A549 (cell line): ENCODE measurements around the gene APOH. TPM values are rescaled to one million over a fixed set of nuclear protein-coding genes. Genes with fewer than 3 reads are reported as not detected.
A peak's percentile ranks its signal among the peaks of the same experiment; 100 is the strongest.

Experiments used
- ATAC-seq, 2 experiments: fragments of 200-7000 bp in 1 of 2; fragments of >200 bp in 1 of 2; cut with Nextera tagmentation in 1 of 2; cut with Tn5 transposase in 1 of 2; 3 replicates each; pipeline versions ENCODE4 v1.8.0 to v1.9.1; 2018 to 2020; ENCODE audit warnings: mild to moderate bottlenecking in 1 of 2, moderate library complexity in 1 of 2
- CTCF ChIA-PET: fragments of 300-600 bp; sonication (Branson Sonifier 250); formaldehyde crosslinking; extraction: SDS; loops from one replicate; lab custom pipeline; 2021; ENCODE audit warnings: antibody characterized with exemption, inconsistent platforms; lab: Yijun Ruan, JAX
- POLR2A ChIA-PET: fragments of 350-600 bp; formaldehyde crosslinking; extraction: SDS; loops from one replicate; lab custom pipeline; 2021; ENCODE audit warnings: antibody characterized with exemption, inconsistent platforms; lab: Yijun Ruan, JAX
- DNase-seq, 2 experiments: peaks; one replicate each; pipeline versions ENCODE4 v3.0.0 to v3.0.0-alpha.2; 2011 to 2016; ENCODE audit warnings: low read depth in 1 of 2, low spot score in 1 of 2
- FAIRE-seq: peaks from 2 replicates; lab custom pipeline; 2011; peaks lifted over from hg19 to GRCh38; lab: Jason Lieb, UNC
- H3K27ac ChIP-seq, 2 experiments: fragments of >200 bp; sonication (Bioruptor Twin); formaldehyde crosslinking; 3 replicates each; pipeline ENCODE4 v1.5.1; 2016 to 2017
- H3K4me1 ChIP-seq: fragments of >200 bp; sonication (Bioruptor Twin); formaldehyde crosslinking; 3 replicates; pipeline ENCODE4 v1.6.1; 2016
- H3K4me2 ChIP-seq: fragments of >200 bp; sonication (Bioruptor Twin); formaldehyde crosslinking; 3 replicates; pipeline ENCODE4 v1.6.1; 2016
- H3K4me3 ChIP-seq: fragments of >200 bp; sonication (Bioruptor Twin); formaldehyde crosslinking; 3 replicates; pipeline ENCODE4 v1.5.1; 2016
- H3K9me3 ChIP-seq: fragments of >200 bp; sonication (Bioruptor Twin); formaldehyde crosslinking; 3 replicates; pipeline ENCODE4 v1.6.1; 2016
- BHLHE40 ChIP-seq: IDR thresholded peaks from 2 replicates; pipeline ENCODE4 v1.6.1; 2012; ENCODE audit warnings: low read depth, low read length, inconsistent platforms
- EHMT2 ChIP-seq: fragments of 200-600 bp; sonication (generic); IDR thresholded peaks from 2 replicates; pipeline ENCODE4 v1.6.1; 2016; ENCODE audit warnings: antibody characterized with exemption, low read depth, mild to moderate bottlenecking, moderate library complexity
- FOXS1 ChIP-seq: fragments of 250-450 bp; sonication (Bioruptor Pico); IDR thresholded peaks from 2 replicates; pipeline ENCODE4 v1.5.0; 2020; ENCODE audit warnings: mild to moderate bottlenecking, moderate library complexity
- GATA3 ChIP-seq: IDR thresholded peaks from 2 replicates; pipeline ENCODE4 v1.6.1; 2012; ENCODE audit warnings: borderline replicate concordance
- HDAC2 ChIP-seq: fragments of 200-600 bp; sonication (generic); IDR thresholded peaks from 2 replicates; pipeline ENCODE4 v1.6.1; 2016
- HEYL ChIP-seq: fragments of 250-450 bp; sonication (Bioruptor Pico); IDR thresholded peaks from 2 replicates; pipeline ENCODE4 v1.8.0; 2021; ENCODE audit warnings: mild to moderate bottlenecking, moderate library complexity
- HOXB13 ChIP-seq: fragments of 250-450 bp; sonication (Bioruptor Pico); IDR thresholded peaks from 2 replicates; pipeline ENCODE4 v1.5.0; 2020; ENCODE audit warnings: low read depth, mild to moderate bottlenecking, moderate library complexity
- HOXB5 ChIP-seq: fragments of 250-450 bp; sonication (Bioruptor Pico); IDR thresholded peaks from 2 replicates; pipeline ENCODE4 v1.5.0; 2020; ENCODE audit warnings: mild to moderate bottlenecking, moderate library complexity
- JUNB ChIP-seq: fragments of >200 bp; sonication (Bioruptor Twin); formaldehyde crosslinking; IDR thresholded peaks from 2 replicates; pipeline ENCODE4 v1.6.1; 2016
- KDM5A ChIP-seq: fragments of 200-600 bp; sonication (generic); IDR thresholded peaks from 2 replicates; pipeline ENCODE4 v1.6.1; 2016; ENCODE audit warnings: antibody characterized with exemption, mild to moderate bottlenecking
- NFE2L2 ChIP-seq: fragments of 150-350 bp; conservative IDR thresholded peaks from 2 replicates; pipeline ENCODE4 v1.6.1; 2014; ENCODE audit warnings: low read length
- NR3C1 ChIP-seq: fragments of >200 bp; sonication (Bioruptor Twin); formaldehyde crosslinking; IDR thresholded peaks from 3 replicates; pipeline ENCODE4 v1.6.1; 2017
- PHF8 ChIP-seq: fragments of 200-600 bp; sonication (generic); IDR thresholded peaks from 2 replicates; pipeline ENCODE4 v1.6.1; 2016; ENCODE audit warnings: low read depth, mild to moderate bottlenecking, antibody characterized with exemption, moderate library complexity, borderline replicate concordance
- POLR2A ChIP-seq: IDR thresholded peaks from 2 replicates; pipeline ENCODE4 v1.6.1; 2012; ENCODE audit warnings: mild to moderate bottlenecking, low read length
- POLR2AphosphoS2 ChIP-seq: conservative IDR thresholded peaks from 2 replicates; pipeline ENCODE4 v1.6.1; 2012; ENCODE audit warnings: low read length, improper control_type of control experiment, inconsistent platforms
- RCOR1 ChIP-seq: fragments of 150-350 bp; IDR thresholded peaks from 2 replicates; pipeline ENCODE4 v1.6.1; 2014; ENCODE audit warnings: antibody characterized with exemption, low read length, low read depth
- RNF2 ChIP-seq: fragments of 200-600 bp; sonication (generic); IDR thresholded peaks from 2 replicates; pipeline ENCODE4 v1.6.1; 2016; ENCODE audit warnings: low read depth, mild to moderate bottlenecking, antibody characterized with exemption, moderate library complexity, borderline replicate concordance
- ZNF302 ChIP-seq: fragments of 250-450 bp; sonication (Bioruptor Pico); IDR thresholded peaks from 2 replicates; pipeline ENCODE4 v1.9.0; 2021; ENCODE audit warnings: inconsistent platforms, mild to moderate bottlenecking, moderate library complexity
- WGBS: methylation state at CpG from one replicate; pipeline ENCODE4 v1.1.6; 2017; ENCODE audit errors: missing lambda C conversion rate; 5-methylcytosine and 5-hydroxymethylcytosine counted together
- polyA plus RNA-seq, 4 experiments: library from polyadenylated mRNA; depleted of rRNA in 3 of 4; stranded (reverse); fragments of >200 nt; fragmentation: RNase III in 1 of 4; extraction: RNeasy Plus Mini Kit Qiagen cat#74134 plus additional on column Dnase treatment in 1 of 4; gene quantifications; 2 replicates in 3 of 4; 3 replicates in 1 of 4; pipeline ENCODE4 v1.2.3, GENCODE V29; 2011 to 2017
- TF ChIP-seq, protein P1 (sequence below): fragments of 150-350 bp; IDR thresholded peaks from 2 replicates; pipeline ENCODE4 v1.6.1; 2014; ENCODE audit warnings: low read depth, mild to moderate bottlenecking, low read length
- TF ChIP-seq, protein P2 (sequence below): fragments of >200 bp; sonication (Bioruptor Twin); formaldehyde crosslinking; IDR thresholded peaks from 3 replicates; pipeline ENCODE4 v1.5.1; 2016
- TF ChIP-seq, protein P3 (sequence below): fragments of >200 bp; sonication (Bioruptor Twin); formaldehyde crosslinking; IDR thresholded peaks from 3 replicates; pipeline ENCODE4 v1.6.1; 2016
- TF ChIP-seq, protein P4 (sequence below): IDR thresholded peaks from 2 replicates; pipeline ENCODE4 v1.6.1; 2012
- TF ChIP-seq, protein P5 (sequence below): fragments of 250-450 bp; sonication (Bioruptor Pico); IDR thresholded peaks from 2 replicates; pipeline ENCODE4 v1.5.0; 2020; ENCODE audit warnings: low read depth, mild to moderate bottlenecking, moderate library complexity
- TF ChIP-seq, protein P6 (sequence below): fragments of >200 bp; sonication (Bioruptor Twin); formaldehyde crosslinking; IDR thresholded peaks from 2 replicates; pipeline ENCODE4 v1.6.1; 2016

The APOH gene
- polyA plus RNA-seq, 2 of the 4 experiments (the other 2 are of a cell fraction) = 6.9 to 26.1 TPM

DNA sequence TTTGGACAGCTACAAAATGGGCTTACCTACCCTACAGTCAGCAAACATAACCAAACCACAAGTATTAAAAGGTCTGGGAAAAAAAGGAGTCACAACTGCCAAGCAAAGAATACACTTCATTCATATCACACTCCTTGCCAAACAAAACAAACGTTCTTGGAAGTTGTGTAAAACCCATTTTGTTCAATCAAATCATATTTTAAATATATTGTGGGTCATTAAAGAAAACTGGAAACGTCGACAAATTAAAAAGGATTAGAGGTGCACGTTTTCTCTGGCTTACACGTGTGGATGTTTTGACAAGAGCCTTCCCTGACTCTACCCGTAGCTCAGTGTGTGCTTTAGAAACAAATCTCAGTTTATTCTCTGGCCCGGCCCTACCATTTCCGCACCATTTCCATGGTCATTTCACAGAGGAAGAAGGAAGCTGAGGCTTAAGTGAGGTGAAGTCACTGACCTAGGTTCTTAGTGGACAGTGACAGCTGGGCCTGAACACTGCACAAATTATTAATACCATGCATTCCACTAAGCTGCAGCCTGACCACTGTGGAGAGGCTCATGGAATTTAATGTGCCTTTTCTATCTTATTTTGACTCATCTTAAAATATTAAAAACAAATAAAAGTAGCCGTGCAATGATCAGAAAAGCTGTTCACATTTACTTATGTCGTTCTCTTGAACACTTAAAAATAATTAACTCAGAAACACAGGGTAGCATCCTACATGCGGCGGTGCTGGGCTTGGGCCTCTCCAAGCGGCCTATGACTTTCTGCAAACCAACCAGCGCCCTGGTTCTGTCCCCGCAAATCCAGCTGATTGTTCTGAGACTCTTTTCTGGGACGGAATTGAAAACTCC, 38.2 kb downstream of the APOH start:
- H3K4me2 ChIP-seq = peak overlapping the region; percentile 86
- peak; percentile 16 for DNase-seq
- peak overlapping the region; percentile 73 to 90 for H3K27ac ChIP-seq
- ChIA-PET CTCF (interaction anchor here (0.8 to 6.4 kb wide), 10 partner anchors 9 to 959 kb away, joined by 3 to 35 read pairs (median 4); no protein-coding TSS in a partner anchor), POLR2A (no interaction called here)
- FAIRE-seq = no peak
- H3K4me3 ChIP-seq = peak overlapping the region; percentile 80
- TF ChIP-seq HOXB5 (CRISPR knock-in tag) (no peak), POLR2A (no peak), RNF2 (no peak), HEYL (CRISPR knock-in tag) (no peak), JUNB (no peak), HOXB13 (CRISPR knock-in tag) (no peak), ZNF302 (CRISPR knock-in tag) (no peak), RCOR1 (no peak), PHF8 (no peak), GATA3 (no peak), NFE2L2 (no peak), POLR2AphosphoS2 (no peak)
- TF ChIP-seq, protein P1, sequence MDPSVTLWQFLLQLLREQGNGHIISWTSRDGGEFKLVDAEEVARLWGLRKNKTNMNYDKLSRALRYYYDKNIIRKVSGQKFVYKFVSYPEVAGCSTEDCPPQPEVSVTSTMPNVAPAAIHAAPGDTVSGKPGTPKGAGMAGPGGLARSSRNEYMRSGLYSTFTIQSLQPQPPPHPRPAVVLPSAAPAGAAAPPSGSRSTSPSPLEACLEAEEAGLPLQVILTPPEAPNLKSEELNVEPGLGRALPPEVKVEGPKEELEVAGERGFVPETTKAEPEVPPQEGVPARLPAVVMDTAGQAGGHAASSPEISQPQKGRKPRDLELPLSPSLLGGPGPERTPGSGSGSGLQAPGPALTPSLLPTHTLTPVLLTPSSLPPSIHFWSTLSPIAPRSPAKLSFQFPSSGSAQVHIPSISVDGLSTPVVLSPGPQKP = no peak
- TF ChIP-seq, protein P2, sequence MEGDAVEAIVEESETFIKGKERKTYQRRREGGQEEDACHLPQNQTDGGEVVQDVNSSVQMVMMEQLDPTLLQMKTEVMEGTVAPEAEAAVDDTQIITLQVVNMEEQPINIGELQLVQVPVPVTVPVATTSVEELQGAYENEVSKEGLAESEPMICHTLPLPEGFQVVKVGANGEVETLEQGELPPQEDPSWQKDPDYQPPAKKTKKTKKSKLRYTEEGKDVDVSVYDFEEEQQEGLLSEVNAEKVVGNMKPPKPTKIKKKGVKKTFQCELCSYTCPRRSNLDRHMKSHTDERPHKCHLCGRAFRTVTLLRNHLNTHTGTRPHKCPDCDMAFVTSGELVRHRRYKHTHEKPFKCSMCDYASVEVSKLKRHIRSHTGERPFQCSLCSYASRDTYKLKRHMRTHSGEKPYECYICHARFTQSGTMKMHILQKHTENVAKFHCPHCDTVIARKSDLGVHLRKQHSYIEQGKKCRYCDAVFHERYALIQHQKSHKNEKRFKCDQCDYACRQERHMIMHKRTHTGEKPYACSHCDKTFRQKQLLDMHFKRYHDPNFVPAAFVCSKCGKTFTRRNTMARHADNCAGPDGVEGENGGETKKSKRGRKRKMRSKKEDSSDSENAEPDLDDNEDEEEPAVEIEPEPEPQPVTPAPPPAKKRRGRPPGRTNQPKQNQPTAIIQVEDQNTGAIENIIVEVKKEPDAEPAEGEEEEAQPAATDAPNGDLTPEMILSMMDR = no peak
- ATAC-seq = peak; percentile 62 to 64
- WGBS = 8% methylated on average over 16 of the region's 16 CpGs
- H3K4me1 ChIP-seq = peaks cover 10% of the 10 kb centered on the region
- H3K9me3 ChIP-seq = no peaks in the 10 kb centered on the region

DNA sequence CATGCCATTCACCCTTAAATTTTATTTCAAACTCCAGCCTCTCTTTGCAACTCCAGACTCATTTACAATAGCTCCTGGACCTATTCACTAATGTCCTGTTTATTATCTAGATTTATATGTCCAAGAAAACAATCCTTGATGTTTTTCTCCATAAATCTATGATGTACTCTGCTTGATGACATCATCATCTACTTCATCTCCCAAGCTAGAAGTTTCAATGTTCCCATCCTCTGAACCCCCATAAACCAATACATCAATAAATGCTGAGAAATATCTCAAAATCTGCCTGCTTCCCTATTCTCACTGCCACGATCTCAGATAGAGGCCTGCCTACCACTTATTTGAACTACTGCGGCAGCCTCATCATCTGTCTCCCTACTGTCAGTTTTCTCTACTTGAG, 41.5 kb downstream of the APOH start:
- FAIRE-seq = no peak
- Histone ChIP-seq H3K4me3 (no peak overlapping the region), H3K4me2 (no peak overlapping the region), H3K27ac (no peak overlapping the region), H3K9me3 (no peaks in the 10 kb centered on the region), H3K4me1 (peaks cover 10% of the 10 kb centered on the region)
- ChIA-PET CTCF (interaction anchor here (0.7 to 6.4 kb wide), 5 partner anchors 13 to 956 kb away, joined by 3 to 35 read pairs (median 4); no protein-coding TSS in a partner anchor), POLR2A (no interaction called here)
- no peak for DNase-seq
- ATAC-seq = no peak
- WGBS = 95% methylated on average over 2 of the region's 2 CpGs
- TF ChIP-seq BHLHE40 = no peak
- no peak for TF ChIP-seq HDAC2
- TF ChIP-seq RNF2 = no peak
- no peak for TF ChIP-seq HOXB5 (CRISPR knock-in tag)
- TF ChIP-seq, protein P3, sequence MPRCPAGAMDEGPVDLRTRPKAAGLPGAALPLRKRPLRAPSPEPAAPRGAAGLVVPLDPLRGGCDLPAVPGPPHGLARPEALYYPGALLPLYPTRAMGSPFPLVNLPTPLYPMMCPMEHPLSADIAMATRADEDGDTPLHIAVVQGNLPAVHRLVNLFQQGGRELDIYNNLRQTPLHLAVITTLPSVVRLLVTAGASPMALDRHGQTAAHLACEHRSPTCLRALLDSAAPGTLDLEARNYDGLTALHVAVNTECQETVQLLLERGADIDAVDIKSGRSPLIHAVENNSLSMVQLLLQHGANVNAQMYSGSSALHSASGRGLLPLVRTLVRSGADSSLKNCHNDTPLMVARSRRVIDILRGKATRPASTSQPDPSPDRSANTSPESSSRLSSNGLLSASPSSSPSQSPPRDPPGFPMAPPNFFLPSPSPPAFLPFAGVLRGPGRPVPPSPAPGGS = no peak
- TF ChIP-seq KDM5A = no peak

DNA sequence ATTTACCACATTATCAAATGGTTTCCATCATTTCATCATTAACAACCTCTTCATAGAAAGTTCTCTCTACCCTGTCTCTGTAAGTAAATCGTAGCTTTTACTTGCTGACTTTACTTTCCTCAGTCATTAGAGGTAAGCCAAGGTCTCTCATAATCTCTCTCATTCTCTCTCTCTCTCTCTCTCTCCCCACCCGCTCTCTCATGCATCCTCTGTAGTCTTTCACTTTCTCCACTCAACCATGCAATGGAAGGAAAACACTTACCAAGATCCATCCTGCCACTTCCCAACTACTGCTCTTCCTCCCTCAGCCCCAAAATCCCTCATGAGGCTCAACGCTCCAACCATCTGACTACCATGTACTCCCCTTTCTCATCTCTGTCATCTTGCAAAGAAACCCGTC, 43.4 kb downstream of the APOH start:
- H3K4me1 ChIP-seq = peaks cover 9% of the 10 kb centered on the region
- POLR2A ChIA-PET = no interaction called here
- CTCF ChIA-PET = interaction anchor here (0.6 kb wide), 1 partner anchor 735 kb away, joined by 3 read pairs; no protein-coding TSS in a partner anchor
- no peaks in the 10 kb centered on the region for H3K9me3 ChIP-seq
- ATAC-seq (no peak), FAIRE-seq (no peak), DNase-seq (no peak)
- H3K4me2 ChIP-seq = no peak overlapping the region
- no peak overlapping the region for H3K4me3 ChIP-seq
- H3K27ac ChIP-seq = no peak overlapping the region
- WGBS = 93% methylated on average over 4 of the region's 4 CpGs
- TF ChIP-seq FOXS1 (CRISPR knock-in tag) (no peak), HOXB13 (CRISPR knock-in tag) (no peak), NR3C1 (no peak), HEYL (CRISPR knock-in tag) (no peak), RCOR1 (no peak), NFE2L2 (no peak), EHMT2 (no peak)
- TF ChIP-seq, protein P4, sequence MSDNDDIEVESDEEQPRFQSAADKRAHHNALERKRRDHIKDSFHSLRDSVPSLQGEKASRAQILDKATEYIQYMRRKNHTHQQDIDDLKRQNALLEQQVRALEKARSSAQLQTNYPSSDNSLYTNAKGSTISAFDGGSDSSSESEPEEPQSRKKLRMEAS = no peak
- TF ChIP-seq, protein P5, sequence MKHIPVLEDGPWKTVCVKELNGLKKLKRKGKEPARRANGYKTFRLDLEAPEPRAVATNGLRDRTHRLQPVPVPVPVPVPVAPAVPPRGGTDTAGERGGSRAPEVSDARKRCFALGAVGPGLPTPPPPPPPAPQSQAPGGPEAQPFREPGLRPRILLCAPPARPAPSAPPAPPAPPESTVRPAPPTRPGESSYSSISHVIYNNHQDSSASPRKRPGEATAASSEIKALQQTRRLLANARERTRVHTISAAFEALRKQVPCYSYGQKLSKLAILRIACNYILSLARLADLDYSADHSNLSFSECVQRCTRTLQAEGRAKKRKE (CRISPR knock-in tag) = no peak
- TF ChIP-seq, protein P3 = no peak
- TF ChIP-seq, protein P1 = no peak
- TF ChIP-seq, protein P6, sequence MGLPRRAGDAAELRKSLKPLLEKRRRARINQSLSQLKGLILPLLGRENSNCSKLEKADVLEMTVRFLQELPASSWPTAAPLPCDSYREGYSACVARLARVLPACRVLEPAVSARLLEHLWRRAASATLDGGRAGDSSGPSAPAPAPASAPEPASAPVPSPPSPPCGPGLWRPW = no peak
